ENCODE measurements around the gene HOXA6. TPM values are rescaled to one million over a fixed set of nuclear protein-coding genes. Genes with fewer than 3 reads are reported as not detected.
A peak's percentile ranks its signal among the peaks of the same experiment; 100 is the strongest.

The HOXA6 gene
- total RNA-seq, 1 donor = 7.6 TPM

DNA sequence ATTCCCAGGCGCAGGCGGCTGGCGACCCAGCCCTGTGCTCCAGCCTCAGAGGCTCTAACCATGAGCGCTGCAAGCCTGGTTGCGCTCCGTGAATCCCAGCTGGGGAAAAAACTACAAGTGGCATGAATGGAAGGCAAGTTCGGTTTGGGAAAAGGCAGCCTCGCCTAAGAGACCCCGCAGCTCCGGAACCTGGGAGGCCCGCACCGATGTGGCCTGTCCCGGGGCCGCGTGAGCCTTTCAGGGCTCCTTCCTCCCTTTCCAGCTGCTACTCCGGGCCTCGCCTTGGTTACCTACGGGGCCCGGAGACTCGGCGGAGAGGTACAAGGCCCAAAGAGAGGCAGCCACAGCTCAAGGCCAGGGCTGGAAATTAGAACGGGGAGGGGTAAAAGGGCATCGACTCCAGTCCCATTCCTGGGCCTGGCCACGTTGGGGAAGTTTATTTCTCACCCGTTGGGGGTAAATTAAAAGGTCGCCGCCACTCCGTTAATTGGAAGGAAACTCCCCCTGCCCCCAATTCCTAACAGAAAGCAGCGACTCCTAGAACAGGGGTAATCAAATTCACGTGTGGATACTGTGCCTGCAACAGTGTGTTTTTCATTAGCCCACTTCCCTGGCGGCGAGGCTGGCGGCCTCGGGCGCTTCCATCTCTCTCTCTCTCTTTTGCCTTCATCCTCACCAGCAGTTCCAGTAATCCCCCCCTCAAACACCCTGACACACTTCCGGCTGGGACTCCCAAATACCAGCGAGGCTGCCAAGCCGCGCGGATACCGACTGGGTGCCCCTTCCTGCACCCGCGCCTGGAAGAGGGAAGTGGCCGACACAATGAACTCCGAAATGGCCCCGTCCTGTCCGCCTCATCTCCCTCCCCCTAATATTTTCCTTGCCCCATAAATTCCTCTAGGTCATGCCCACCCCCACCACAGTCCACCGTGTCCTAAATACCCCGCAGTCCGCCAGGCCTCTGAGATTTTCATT is 19.2 kb upstream of the HOXA6 start:
- H3K4me3 ChIP-seq (ENCODE audit: insufficient read depth, low read length) = peak overlapping the region; percentile 75
- H3K4me1 ChIP-seq (ENCODE audit: insufficient read depth, low read length) = peaks cover 29% of the 10 kb centered on the region
- peak overlapping the region; percentile 95 for H3K27ac ChIP-seq (ENCODE audit: low read depth, low read length)
- H4K20me1 ChIP-seq (ENCODE audit: insufficient read depth, low read length) = peaks cover 17% of the 10 kb centered on the region
- H3K36me3 ChIP-seq (ENCODE audit: insufficient read depth, low read length) = peaks cover 26% of the 10 kb centered on the region
- H3K27me3 ChIP-seq (ENCODE audit: insufficient read depth, low read length) = no peaks in the 10 kb centered on the region
- peak; percentile 92 for DNase-seq (ENCODE audit: insufficient read length, low spot score, missing footprints)
- no peaks in the 10 kb centered on the region for H3K9me3 ChIP-seq (ENCODE audit: low read depth, low read length)
- peak overlapping the region; percentile 9 for H2AFZ ChIP-seq (ENCODE audit: low read length)
- TF ChIP-seq, protein P1, sequence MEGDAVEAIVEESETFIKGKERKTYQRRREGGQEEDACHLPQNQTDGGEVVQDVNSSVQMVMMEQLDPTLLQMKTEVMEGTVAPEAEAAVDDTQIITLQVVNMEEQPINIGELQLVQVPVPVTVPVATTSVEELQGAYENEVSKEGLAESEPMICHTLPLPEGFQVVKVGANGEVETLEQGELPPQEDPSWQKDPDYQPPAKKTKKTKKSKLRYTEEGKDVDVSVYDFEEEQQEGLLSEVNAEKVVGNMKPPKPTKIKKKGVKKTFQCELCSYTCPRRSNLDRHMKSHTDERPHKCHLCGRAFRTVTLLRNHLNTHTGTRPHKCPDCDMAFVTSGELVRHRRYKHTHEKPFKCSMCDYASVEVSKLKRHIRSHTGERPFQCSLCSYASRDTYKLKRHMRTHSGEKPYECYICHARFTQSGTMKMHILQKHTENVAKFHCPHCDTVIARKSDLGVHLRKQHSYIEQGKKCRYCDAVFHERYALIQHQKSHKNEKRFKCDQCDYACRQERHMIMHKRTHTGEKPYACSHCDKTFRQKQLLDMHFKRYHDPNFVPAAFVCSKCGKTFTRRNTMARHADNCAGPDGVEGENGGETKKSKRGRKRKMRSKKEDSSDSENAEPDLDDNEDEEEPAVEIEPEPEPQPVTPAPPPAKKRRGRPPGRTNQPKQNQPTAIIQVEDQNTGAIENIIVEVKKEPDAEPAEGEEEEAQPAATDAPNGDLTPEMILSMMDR (IDR thresholded peaks at IDR 0.05; ENCODE audit: extremely low read depth, low read depth, low read length) = no peak
- H3K79me2 ChIP-seq (ENCODE audit: insufficient read depth, low read length) = peaks cover 100% of the 10 kb centered on the region
- H3K4me2 ChIP-seq (ENCODE audit: insufficient read depth, low read length) = peak overlapping the region; percentile 99

DNA sequence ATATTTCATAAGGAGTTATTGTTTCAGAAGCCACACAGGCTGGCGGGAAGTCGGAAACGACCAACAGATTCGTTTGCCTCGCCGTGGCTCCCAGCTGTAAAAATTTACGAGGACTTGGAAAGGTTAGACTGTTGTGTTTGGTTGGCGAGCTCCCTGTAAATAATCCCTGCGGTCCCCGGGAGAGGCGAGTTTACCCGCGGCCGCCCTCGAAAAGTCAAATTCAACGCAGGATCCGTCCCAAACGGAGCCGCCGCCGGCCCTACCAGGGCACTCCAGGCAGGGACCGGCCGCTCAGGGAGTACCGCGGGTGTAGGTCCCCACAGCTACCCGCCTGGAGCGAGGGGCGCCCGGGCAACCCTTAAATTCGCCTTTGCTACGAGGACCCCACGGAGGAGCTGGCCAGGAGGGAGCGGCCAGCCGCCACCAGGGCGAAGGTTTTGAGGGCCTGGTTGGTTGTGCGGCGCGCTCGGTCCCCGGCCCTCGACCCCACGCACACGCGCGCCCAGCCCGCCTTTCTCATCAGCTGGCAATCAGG is 18.5 kb upstream of the HOXA6 start:
- DNase-seq (ENCODE audit: insufficient read length, low spot score, missing footprints) = peak; percentile 85
- Histone ChIP-seq H3K27me3 (ENCODE audit: insufficient read depth, low read length) (no peaks in the 10 kb centered on the region), H3K4me1 (ENCODE audit: insufficient read depth, low read length) (peaks cover 31% of the 10 kb centered on the region), H3K36me3 (ENCODE audit: insufficient read depth, low read length) (peaks cover 19% of the 10 kb centered on the region), H3K4me3 (ENCODE audit: insufficient read depth, low read length) (peak overlapping the region; percentile 75), H3K4me2 (ENCODE audit: insufficient read depth, low read length) (peak overlapping the region; percentile 99), H3K9me3 (ENCODE audit: low read depth, low read length) (no peaks in the 10 kb centered on the region), H3K27ac (ENCODE audit: low read depth, low read length) (peak overlapping the region; percentile 95), H4K20me1 (ENCODE audit: insufficient read depth, low read length) (peaks cover 17% of the 10 kb centered on the region), H2AFZ (ENCODE audit: low read length) (peak overlapping the region; percentile 84), H3K79me2 (ENCODE audit: insufficient read depth, low read length) (peaks cover 98% of the 10 kb centered on the region)
- TF ChIP-seq, protein P1 (IDR thresholded peaks at IDR 0.05; ENCODE audit: extremely low read depth, low read depth, low read length) = no peak

DNA sequence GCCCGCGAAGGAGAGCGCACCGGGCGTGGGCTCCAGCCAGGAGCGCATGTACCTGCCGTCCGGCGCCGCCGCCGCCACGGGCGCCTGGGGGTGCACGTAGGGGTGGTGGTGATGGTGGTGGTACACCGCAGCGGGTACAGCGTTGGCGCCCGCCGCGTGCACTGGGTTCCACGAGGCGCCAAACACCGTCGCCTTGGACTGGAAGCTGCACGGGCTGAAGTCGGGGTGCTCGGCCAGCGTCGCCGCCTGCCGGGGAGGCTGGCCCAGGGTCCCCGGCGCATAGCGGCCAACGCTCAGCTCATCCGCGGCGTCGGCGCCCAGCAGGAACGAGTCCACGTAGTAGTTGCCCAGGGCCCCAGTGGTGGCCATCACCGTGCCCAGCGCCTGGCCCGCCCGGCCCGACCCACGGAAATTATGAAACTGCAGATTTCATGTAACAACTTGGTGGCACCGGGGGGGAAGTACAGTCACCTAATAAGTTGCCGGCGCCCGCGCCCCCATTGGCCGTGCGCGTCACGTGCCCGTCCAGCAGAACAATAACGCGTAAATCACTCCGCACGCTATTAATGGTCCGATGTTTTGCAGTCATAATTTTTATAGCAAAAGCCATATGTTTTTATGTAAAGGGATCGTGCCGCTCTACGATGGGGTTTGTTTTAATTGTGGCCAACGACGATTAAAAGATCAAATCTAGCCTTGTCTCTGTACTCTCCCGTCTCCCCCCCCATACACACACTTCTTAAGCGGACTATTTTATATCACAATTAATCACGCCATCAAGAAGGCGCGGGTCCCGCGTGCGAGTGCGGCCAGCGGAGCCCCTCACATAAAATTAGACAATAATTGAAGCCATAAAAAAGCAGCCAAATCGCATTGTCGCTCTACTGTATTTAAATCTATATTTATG is 17.8 kb upstream of the HOXA6 start, which contains the start of gene HOXA9:
Gene HOXA9 (minus strand): TSS at position 449 of the 907 bp plus-strand sequence. CDS start 80 bp downstream, at position 369.
- H3K36me3 ChIP-seq (ENCODE audit: insufficient read depth, low read length) = peaks cover 18% of the 10 kb centered on the region
- DNase-seq (ENCODE audit: insufficient read length, low spot score, missing footprints) = peak; percentile 99
- peak within 1 kb of the TSS; percentile 95 for H3K27ac ChIP-seq (ENCODE audit: low read depth, low read length)
- TF ChIP-seq, protein P1 (IDR thresholded peaks at IDR 0.05; ENCODE audit: extremely low read depth, low read depth, low read length) = no peak
- H3K4me1 ChIP-seq (ENCODE audit: insufficient read depth, low read length) = peaks cover 32% of the 10 kb centered on the region
- H2AFZ ChIP-seq (ENCODE audit: low read length) = peak within 1 kb of the TSS; percentile 84
- H3K4me2 ChIP-seq (ENCODE audit: insufficient read depth, low read length) = peak within 1 kb of the TSS; percentile 99
- H3K27me3 ChIP-seq (ENCODE audit: insufficient read depth, low read length) = no peaks in the 10 kb centered on the region
- H3K9me3 ChIP-seq (ENCODE audit: low read depth, low read length) = no peaks in the 10 kb centered on the region
- H3K4me3 ChIP-seq (ENCODE audit: insufficient read depth, low read length) = peak within 1 kb of the TSS; percentile 75
- H3K79me2 ChIP-seq (ENCODE audit: insufficient read depth, low read length) = peaks cover 97% of the 10 kb centered on the region
- peaks cover 17% of the 10 kb centered on the region for H4K20me1 ChIP-seq (ENCODE audit: insufficient read depth, low read length)
